ENCODE results near the gene ELP4.

Gene ELP4

DNA sequence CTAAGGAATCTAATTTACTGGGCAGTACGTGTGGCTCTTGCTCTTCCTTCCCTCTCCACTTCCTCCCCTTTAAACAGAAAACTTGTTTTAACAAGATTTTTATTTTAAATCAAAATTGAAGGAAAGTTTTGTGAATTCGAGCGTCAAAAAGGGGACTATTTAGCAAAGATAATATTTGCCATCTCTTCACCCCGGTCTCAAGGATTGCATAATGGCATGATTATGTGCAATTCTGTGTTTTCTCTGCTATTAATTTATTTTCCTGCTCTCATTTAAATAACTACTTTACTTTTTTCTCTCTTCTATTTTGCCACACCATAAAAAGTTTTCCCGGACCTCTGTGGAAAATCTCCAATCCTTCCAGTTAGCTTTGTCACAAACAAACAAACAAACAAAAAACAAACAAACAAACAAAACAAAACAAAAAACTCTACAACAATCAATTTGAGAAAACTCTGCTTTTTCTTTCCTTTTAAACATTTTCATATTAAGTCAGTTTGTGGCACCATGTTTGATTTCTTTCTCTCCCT, 311.7 kb downstream of the ELP4 start:
- DNase-seq (ENCODE audit: low read depth), result no peak
- TF ChIP-seq, protein P1, sequence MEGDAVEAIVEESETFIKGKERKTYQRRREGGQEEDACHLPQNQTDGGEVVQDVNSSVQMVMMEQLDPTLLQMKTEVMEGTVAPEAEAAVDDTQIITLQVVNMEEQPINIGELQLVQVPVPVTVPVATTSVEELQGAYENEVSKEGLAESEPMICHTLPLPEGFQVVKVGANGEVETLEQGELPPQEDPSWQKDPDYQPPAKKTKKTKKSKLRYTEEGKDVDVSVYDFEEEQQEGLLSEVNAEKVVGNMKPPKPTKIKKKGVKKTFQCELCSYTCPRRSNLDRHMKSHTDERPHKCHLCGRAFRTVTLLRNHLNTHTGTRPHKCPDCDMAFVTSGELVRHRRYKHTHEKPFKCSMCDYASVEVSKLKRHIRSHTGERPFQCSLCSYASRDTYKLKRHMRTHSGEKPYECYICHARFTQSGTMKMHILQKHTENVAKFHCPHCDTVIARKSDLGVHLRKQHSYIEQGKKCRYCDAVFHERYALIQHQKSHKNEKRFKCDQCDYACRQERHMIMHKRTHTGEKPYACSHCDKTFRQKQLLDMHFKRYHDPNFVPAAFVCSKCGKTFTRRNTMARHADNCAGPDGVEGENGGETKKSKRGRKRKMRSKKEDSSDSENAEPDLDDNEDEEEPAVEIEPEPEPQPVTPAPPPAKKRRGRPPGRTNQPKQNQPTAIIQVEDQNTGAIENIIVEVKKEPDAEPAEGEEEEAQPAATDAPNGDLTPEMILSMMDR (IDR thresholded peaks at IDR 0.05; ENCODE audit: low read depth, low read length, missing control alignments), result no peak
- no peak overlapping the region for H3K4me3 ChIP-seq (ENCODE audit: low read depth, low read length)

DNA sequence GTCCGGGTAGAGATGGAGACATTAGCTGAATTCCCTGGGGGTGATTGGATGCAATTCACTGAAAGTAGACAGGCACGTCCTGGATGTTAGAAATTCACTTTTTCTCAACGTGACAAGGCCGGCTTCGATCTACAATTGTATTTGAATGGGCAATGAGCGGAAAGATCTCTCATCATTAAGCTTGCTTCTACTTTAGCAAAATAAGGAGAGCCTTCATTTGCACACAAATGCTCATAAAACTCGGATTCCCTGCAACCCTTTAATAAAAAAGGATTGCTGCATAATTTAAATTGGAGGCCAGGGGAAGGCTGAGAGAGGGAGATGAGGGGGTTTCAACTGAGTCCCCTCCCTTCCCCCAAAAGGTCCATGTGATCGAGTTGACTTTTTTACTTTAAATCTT, 312.2 kb downstream of the ELP4 start:
- DNase-seq (ENCODE audit: low read depth), result no peak
- H3K4me3 ChIP-seq (ENCODE audit: low read depth, low read length), result no peak overlapping the region
- TF ChIP-seq, protein P1 (IDR thresholded peaks at IDR 0.05; ENCODE audit: low read depth, low read length, missing control alignments), result no peak

DNA sequence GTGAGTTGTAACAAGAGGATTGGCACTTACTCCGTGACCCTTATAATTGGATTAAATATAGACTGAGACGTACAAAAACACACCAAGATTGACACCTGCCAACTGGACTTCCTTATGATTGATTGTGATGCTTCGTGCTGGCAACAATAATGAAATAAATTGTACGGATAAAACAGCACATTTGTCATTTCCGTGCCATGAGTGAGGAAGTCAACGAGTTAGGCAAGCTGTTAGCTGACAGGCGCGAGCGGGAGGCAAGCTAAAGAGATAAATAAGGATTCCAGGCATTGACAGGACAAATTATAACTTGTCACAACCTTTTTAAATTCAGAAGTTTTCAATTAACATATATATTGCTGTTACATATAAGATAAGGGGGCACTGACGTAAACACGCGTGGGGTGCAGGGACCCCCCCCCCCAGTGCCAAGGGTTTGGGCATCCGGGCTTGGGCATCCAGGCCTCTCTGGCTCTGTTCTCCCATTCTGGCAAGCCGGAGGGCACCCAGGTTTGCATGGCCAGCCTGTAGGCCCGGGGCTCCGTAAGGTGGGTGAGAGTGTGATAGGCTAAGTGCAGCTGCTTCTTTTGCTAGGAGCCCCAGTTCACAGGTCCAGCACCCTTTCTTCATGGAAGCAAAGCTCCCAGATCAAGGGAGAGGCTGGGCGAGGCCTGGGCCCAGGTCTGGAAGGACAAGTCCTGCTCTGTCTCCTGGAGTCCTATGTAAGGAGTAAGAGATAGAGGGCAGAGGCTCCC, 312.8 kb downstream of the ELP4 start:
- TF ChIP-seq, protein P1 (IDR thresholded peaks at IDR 0.05; ENCODE audit: low read depth, low read length, missing control alignments), result no peak
- DNase-seq (ENCODE audit: low read depth), result no peak
- H3K4me3 ChIP-seq (ENCODE audit: low read depth, low read length), result no peak overlapping the region

DNA sequence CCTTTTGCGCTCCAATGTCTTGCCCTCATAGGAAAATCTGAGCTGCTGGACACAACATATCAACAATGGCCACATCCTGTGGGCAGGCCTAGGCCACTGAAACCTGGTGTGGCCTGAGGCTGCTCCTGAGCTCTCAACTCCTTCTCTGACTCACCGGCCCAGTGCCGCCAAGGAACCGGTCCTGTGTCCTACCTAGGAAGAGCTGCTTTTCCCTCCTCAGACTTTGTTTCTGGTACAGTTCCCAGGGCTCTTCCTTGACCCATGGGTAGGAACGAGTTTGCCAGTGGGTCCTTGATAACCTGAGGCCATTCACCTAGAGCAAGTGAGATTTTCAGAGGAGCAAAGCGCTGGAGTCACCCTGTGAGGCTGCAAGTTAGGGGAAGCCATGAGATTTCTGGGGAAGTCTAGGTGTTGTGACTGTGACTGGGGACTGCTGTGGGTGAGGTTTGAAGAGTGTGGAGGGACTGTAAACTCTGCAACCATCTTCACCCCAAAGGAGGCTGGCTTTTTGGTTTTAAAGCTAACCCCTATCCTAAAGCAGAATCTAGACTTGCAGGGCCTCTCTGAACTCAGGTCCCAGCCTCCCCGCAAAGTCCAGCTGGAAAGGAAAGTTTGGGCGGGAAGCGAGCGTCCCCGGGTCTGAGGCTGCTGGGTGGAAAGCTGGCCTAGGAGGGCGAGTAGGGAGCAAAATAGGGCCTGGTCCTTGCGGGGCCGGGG, 313.5 kb downstream of the ELP4 start:
- H3K4me3 ChIP-seq (ENCODE audit: low read depth, low read length), result no peak overlapping the region
- TF ChIP-seq, protein P1 (IDR thresholded peaks at IDR 0.05; ENCODE audit: low read depth, low read length, missing control alignments), result no peak
- no peak for DNase-seq (ENCODE audit: low read depth)

DNA sequence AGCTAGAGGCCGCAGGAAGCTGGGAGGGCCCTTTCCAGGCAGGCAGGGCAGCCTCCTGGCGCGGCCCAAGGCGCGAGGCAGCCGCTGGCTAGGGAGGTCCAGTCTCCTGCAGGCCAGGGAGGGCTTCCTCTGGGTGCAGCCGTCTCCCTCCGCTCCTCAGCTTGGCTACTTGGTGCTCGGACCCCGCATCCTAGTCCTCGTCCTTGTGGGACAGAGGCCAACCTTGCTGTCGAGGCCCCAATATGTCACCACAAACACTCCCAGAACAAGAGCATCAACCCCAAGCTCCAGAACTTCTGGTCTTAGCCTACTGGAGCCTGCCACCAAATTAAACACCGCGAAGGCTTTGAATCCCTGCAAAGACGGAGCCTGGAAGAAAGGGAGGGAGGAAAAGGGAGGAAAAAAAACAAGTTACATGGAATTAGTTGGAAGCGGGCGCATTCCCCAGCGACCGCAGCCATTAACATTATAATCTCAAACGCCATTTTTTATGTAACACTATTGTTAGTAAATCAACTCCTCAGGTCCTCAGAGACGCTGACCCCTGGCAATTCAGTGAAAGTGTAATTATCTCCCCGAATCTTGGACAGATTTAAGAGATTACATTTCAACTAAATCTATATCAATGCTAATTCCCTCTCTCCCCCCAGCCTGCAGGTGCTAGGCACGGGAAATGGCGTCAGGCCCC, 314.2 kb downstream of the ELP4 start:
- TF ChIP-seq, protein P1 (IDR thresholded peaks at IDR 0.05; ENCODE audit: low read depth, low read length, missing control alignments), result no peak
- DNase-seq (ENCODE audit: low read depth), result no peak
- H3K4me3 ChIP-seq (ENCODE audit: low read depth, low read length), result no peak overlapping the region

DNA sequence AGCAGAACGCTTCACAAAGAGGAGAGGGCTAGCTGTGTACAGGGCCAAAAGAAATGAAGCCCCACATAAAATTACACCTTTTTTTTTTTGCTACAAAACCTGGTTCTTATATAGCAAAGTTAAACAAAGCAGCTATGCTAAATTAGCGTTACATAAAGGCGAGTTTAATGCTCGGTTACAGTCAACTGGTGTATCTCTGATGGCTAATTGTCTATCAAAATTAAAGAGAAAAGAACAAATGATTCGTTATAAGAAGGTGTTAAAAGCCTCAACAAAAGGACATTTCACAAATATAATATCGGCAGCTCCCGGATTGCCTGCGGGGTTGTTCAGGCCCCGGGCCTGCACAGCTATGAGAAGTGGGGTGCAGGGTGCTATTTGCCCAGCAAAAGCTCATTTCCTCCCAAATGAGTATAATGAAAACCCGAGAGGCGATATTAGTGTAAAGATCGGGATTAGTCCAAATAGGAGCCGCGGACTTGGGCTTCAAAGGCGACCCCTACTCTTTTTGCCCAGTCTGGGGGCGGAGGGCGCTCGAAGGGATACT, 314.8 kb downstream of the ELP4 start:
- TF ChIP-seq, protein P1 (IDR thresholded peaks at IDR 0.05; ENCODE audit: low read depth, low read length, missing control alignments), result no peak
- DNase-seq (ENCODE audit: low read depth), result no peak
- H3K4me3 ChIP-seq (ENCODE audit: low read depth, low read length), result no peak overlapping the region

Data from GM12864 (cell line).